Effector memory CD8-positive, alpha-beta T cell (primary cell): ENCODE measurements around the gene GOLIM4.

Source experiments
- ATAC-seq: fragments of 150-1000 bp; cut with Tn5 transposase; replicated peaks from 2 replicates; pipeline ENCODE4 v1.10.0; 2021; ENCODE audit warnings: mild to moderate bottlenecking, moderate library complexity
- DNase-seq, 3 experiments: peaks; one replicate each; pipeline ENCODE4 v3.0.0; 2021
- H3K27ac Mint-ChIP-seq, 2 donors: one replicate each; pipeline ENCODE4 v1.8.0; 2022; ENCODE audit warnings: mild to moderate bottlenecking in 2 of 2, mixed read lengths in 2 of 2, moderate library complexity in 2 of 2
- H3K27me3 Mint-ChIP-seq, 2 donors: one replicate each; pipeline ENCODE4 v1.8.0; 2022; ENCODE audit warnings: mixed read lengths in 2 of 2
- H3K36me3 Mint-ChIP-seq: one replicate; pipeline ENCODE4 v1.8.0; 2022; ENCODE audit warnings: mild to moderate bottlenecking, moderate library complexity, mixed read lengths; ENCODE audit not compliant: insufficient read depth
- H3K4me1 Mint-ChIP-seq, 2 donors: one replicate each; pipeline ENCODE4 v1.8.0; 2022; ENCODE audit warnings: low read depth in 2 of 2, mixed read lengths in 2 of 2
- H3K4me3 Mint-ChIP-seq, 2 donors: one replicate each; pipeline ENCODE4 v1.8.0; 2022; ENCODE audit warnings: mild to moderate bottlenecking in 2 of 2, mixed read lengths in 2 of 2, moderate library complexity in 2 of 2
- H3K9me3 Mint-ChIP-seq, 2 donors: one replicate each; pipeline ENCODE4 v1.8.0; 2022; ENCODE audit warnings: mixed read lengths in 2 of 2

GOLIM4 gene

DNA sequence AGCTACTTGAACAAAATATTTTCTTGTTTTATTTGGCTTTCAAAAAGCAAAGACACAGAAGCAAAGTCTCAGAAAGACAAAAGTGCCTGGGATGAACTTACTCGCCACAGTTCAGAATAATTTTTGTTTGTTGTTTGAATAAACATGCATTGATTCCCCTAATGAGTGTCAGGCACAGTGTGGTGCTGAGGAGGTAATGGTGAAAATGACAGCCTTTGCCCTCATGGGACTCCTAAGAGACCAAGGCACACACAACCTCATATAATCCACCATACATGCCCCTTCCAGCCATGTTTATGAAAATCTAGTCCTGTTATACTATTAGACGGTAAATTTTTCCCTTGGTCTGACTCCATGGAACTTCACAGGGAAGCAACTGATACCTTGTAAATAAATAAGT, 2.5 kb downstream of the GOLIM4 start:
- Mint-ChIP-seq H3K27me3 (peaks cover 0 to 9% of the 10 kb centered on the region in 2 donors), H3K36me3 (no peaks in the 10 kb centered on the region), H3K4me1 (peaks cover 0 to 16% of the 10 kb centered on the region in 2 donors), H3K4me3 (peak overlapping the region in 1 of 2 donors; percentile 17), H3K27ac (no peak overlapping the region), H3K9me3 (no peaks in the 10 kb centered on the region)
- DNase-seq (no peak), ATAC-seq (no peak)

DNA sequence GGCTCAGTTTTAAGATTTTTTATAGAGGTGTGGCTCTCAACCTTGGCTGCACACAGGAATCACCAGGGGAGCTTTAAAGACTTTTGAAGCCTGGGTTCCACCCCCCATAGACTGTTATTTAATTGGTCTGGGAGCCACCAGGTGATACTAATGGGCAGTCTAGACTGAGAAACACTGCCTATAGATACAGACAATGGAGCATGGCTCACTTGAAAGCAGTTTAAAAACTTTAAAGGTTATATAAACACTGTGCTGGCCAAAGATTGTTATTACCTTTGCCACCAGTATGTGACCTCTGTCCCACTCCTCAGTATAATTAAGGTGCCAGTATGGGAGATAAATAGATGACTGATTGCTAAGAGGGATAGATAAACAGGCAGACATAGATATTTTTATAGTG, 3.8 kb downstream of the GOLIM4 start:
- H3K9me3 Mint-ChIP-seq: no peaks in the 10 kb centered on the region
- H3K27ac Mint-ChIP-seq: no peak overlapping the region
- no peak overlapping the region for H3K4me3 Mint-ChIP-seq
- H3K36me3 Mint-ChIP-seq: no peaks in the 10 kb centered on the region
- DNase-seq: no peak
- ATAC-seq: no peak
- peaks cover 0 to 17% of the 10 kb centered on the region in 2 donors for H3K4me1 Mint-ChIP-seq
- H3K27me3 Mint-ChIP-seq: peaks cover 0 to 9% of the 10 kb centered on the region in 2 donors

DNA sequence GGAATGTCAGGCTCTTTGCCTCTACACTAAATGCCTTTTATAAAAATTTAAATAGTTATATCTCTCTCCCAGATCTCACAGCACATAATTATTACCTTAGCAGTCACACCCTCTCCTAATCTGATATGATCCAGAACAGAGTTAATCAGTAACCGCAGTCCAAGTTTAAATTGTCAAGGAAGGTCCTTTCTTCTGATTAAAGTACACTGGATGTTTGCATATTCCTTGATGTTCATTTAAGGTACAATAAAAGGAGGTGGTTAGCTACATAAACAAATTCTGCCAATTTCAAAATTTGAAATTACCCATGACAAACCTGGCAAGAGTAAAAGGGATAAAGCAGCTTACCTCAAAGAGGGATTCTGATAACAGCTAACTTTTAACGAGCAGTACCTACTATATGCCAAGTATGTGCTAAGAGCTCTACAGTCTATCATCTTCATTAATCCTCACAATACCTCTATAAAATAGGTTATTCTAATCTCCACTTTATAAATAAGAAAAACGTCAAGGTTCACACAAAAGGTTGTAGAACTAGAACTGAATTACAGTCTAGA, 4.3 kb downstream of the GOLIM4 start:
- Mint-ChIP-seq H3K9me3 (no peaks in the 10 kb centered on the region), H3K27ac (no peak overlapping the region), H3K36me3 (no peaks in the 10 kb centered on the region), H3K27me3 (peaks cover 0 to 9% of the 10 kb centered on the region in 2 donors), H3K4me1 (peaks cover 0 to 17% of the 10 kb centered on the region in 2 donors), H3K4me3 (no peak overlapping the region)
- DNase-seq (no peak), ATAC-seq (no peak)

DNA sequence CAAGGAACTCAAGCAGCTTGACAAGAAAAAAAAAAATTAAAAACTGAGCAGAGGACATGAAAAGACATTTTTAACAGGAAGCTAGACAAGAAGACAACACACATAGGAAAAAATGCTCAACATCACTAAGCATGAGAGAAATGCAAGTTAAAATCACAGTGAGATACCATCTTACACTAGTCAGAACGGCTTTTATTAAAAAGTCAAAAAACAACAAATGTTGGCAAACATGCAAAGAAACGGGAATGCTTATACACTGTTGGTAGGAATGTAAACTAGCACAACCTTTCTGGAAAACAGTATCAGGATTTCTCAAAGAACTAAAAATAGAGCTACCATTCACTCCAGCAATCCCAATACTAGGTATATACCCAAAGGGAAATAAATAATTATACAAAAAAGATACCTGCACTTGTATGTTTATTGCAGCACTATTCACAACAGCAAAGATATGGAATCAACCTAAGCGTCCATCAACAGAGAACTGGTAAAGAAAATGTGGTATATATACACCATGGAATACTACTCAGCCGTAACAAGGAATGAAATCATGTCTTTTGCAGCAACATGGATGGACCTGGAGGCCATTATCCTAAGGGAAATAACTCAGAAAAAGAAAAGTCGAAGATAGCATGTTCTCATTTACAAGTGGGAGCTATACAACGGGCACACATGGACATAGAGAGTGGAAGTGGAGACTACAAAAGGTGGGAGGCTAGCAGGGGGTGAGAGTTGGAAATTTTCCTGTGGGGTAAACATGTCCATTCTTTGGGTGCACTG, 5.2 kb downstream of the GOLIM4 start:
- Mint-ChIP-seq H3K36me3 (no peaks in the 10 kb centered on the region), H3K27ac (no peak overlapping the region), H3K4me1 (peaks cover 0 to 13% of the 10 kb centered on the region in 2 donors), H3K9me3 (no peaks in the 10 kb centered on the region), H3K27me3 (peaks cover 0 to 9% of the 10 kb centered on the region in 2 donors), H3K4me3 (no peak overlapping the region)
- DNase-seq: no peak
- no peak for ATAC-seq

DNA sequence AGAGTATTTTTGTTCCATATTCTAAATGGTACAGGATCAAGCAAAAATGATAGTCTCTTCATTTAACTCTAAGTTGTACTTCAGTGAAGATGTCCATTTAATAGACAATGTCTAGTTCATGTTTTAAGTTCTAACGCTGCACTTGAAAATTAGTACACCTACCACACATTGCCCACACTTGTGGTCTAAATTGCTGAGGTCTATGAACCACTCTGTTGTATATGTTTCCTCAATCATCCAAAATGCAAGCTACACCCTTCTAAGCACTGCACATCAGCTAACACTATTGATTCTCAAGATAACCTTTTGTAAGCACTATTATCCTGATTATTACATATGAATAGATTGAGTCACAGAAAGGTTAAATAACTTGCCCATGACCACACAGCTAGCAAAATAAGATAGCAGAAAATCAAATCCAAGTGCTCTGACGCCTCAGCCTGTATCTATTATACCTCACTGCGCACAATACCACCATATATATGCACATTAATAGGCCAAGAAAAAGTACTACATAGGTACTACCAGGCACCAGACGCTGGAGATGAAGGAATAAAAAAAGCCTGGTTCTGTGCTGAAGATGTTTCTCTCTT, 6.4 kb downstream of the GOLIM4 start:
- H3K4me3 Mint-ChIP-seq: no peak overlapping the region
- DNase-seq: no peak
- ATAC-seq: peak; percentile 33
- H3K9me3 Mint-ChIP-seq: no peaks in the 10 kb centered on the region
- no peaks in the 10 kb centered on the region for H3K36me3 Mint-ChIP-seq
- peaks cover 0 to 9% of the 10 kb centered on the region in 2 donors for H3K4me1 Mint-ChIP-seq
- H3K27ac Mint-ChIP-seq: no peak overlapping the region
- peaks cover 0 to 9% of the 10 kb centered on the region in 2 donors for H3K27me3 Mint-ChIP-seq

DNA sequence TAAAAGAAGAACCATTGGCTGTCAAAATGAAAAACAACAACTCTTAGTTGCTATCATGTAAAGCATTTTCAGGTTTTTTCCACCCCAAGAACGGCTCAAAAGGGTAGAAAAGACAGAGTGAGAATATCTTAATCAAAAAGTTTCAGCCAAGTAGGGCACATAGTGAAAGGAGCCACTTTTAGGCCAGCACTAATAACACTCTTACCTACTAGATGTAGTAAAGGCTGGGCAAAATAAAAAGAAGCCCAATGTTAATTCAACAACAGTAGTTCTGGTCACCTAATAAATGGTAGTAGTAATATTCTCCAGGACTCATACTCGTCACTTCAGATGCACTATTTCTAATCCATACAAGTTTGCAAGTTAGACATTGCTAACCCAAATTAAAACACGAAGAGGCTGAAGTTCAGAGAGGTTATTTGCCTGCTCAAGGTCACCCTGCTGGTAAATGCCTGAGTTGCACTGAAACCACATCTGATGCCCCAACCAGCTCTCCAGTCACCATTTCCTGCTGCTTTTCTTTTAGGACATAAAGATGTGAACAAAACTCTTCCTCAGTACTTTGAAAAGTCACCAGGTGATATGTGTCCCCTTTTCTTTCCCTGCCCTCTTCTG, 7.5 kb downstream of the GOLIM4 start:
- Mint-ChIP-seq H3K4me1 (peaks cover 0 to 9% of the 10 kb centered on the region in 2 donors), H3K36me3 (no peaks in the 10 kb centered on the region), H3K27ac (peak overlapping the region in 1 of 2 donors; percentile 11), H3K4me3 (no peak overlapping the region), H3K27me3 (peaks cover 0 to 9% of the 10 kb centered on the region in 2 donors), H3K9me3 (no peaks in the 10 kb centered on the region)
- ATAC-seq: peak; percentile 46
- DNase-seq: peak in 1 of 3 experiments; percentile 1

DNA sequence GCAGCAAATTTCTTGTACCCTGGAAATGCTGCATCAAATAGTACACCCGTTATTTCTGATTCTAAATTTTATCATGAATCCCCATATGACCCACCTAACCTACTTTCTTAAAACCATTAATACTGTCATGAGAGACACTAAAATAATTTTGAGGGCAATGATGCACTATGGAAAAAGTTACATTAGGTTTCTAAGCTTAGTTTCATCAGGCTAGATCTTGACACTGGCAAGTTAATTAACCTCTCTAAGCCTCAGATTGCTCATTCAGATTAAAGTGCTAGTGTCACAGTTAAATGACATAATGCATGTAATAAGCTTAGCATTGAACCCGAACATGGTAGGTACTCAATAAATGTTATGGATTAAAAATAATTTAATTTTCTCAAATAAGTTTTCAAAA, 8.2 kb downstream of the GOLIM4 start:
- DNase-seq (no peak), ATAC-seq (no peak)
- Mint-ChIP-seq H3K4me1 (peaks cover 0 to 9% of the 10 kb centered on the region in 2 donors), H3K9me3 (no peaks in the 10 kb centered on the region), H3K36me3 (no peaks in the 10 kb centered on the region), H3K27me3 (peaks cover 0 to 8% of the 10 kb centered on the region in 2 donors), H3K4me3 (no peak overlapping the region), H3K27ac (no peak overlapping the region)

DNA sequence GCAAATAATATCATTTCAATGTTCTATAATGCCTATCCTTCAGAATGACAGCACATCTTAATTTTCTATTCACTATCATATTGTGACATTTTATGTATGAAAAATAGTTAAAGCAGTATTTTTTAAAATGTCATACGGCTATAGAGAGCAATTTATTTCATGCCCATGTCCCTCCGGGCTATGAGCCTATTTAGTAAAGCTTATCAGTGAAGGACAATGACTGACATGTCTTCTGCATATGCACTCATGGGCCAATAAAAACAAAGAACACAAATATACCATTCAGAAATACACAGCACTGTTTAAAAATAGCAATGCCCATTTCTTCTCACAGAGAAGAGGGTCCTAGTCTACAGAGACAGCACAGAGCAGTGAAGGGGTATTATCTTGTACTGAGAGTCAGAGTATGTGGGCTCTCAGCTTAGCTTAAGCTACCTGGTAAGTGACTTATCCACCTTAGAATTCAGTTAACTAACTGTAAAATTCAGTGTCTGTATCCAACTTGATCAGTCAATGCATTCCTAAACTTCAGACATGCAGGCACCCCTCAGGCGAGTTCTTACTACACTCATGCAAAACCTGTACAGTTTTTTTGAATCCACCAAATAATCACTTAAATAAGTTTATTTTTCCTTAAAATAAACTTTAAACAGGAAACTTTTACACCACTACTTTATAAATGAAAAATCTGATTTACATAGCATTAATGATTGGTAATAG, 9.0 kb downstream of the GOLIM4 start:
- Mint-ChIP-seq H3K27ac (no peak overlapping the region), H3K36me3 (no peaks in the 10 kb centered on the region), H3K4me3 (no peak overlapping the region), H3K4me1 (peaks cover 0 to 9% of the 10 kb centered on the region in 2 donors), H3K9me3 (no peaks in the 10 kb centered on the region), H3K27me3 (no peaks in the 10 kb centered on the region)
- ATAC-seq: no peak
- DNase-seq: no peak

DNA sequence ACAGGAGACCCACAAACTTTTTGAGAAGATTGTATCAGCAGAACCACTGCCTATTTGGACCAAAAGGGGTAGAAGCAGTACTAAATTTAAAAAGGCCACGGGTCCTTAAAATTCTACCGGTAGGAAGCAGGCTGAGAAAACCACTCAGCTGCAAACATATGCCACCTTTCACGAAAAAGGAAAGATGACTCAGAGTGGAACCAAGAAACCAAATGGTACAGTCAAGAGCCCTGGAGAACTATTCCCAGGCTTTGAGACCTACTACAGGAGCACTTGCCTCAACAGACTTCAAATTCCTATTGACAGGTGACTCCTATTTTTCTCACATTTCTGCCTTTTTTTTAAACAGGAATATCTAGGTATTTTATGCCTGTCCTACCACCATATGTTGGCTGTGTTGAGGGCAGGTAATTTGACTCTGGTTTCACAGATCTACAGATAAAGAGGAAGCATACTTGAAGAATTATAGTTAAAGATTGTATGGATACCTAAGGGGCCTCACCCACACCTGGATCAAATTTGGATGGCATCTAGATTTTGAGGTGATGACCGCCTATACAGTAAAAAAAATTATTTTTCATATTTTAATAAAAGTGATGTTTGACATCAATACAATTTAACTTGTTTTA, 10.1 kb downstream of the GOLIM4 start:
- H3K27ac Mint-ChIP-seq: no peak overlapping the region

DNA sequence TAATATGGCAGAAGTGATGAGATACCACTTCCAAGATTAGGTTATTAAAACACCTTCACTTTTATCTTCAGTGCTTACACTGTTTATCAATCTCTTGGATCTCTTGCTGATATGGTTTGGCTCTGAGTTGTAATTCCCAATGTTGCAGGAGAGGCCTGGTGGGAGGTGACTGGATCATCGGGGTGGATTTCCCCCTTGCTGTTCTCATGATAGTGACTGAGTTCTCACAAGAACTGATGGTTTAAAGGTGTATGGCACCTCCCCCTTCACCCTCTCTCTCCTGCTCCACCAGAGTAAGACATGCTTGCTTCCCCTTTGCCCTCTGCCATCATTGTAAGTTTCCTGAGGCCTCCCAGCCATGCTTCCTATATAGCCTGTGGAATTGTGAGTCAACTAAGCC, 11.8 kb downstream of the GOLIM4 start:
- H3K36me3 Mint-ChIP-seq: no peaks in the 10 kb centered on the region
- no peak overlapping the region for H3K27ac Mint-ChIP-seq
- no peaks in the 10 kb centered on the region for H3K9me3 Mint-ChIP-seq
- DNase-seq (no peak), ATAC-seq (no peak)
- no peak overlapping the region for H3K4me3 Mint-ChIP-seq
- peaks cover 0 to 6% of the 10 kb centered on the region in 2 donors for H3K4me1 Mint-ChIP-seq
- no peaks in the 10 kb centered on the region for H3K27me3 Mint-ChIP-seq

More for the DNA sequence above, 10.1 kb downstream of the GOLIM4 start:
- DNase-seq (no peak), ATAC-seq (no peak)
- H3K36me3 Mint-ChIP-seq: no peaks in the 10 kb centered on the region
- H3K9me3 Mint-ChIP-seq: no peaks in the 10 kb centered on the region
- no peak overlapping the region for H3K4me3 Mint-ChIP-seq
- H3K4me1 Mint-ChIP-seq: peaks cover 0 to 9% of the 10 kb centered on the region in 2 donors
- H3K27me3 Mint-ChIP-seq: no peaks in the 10 kb centered on the region

DNA sequence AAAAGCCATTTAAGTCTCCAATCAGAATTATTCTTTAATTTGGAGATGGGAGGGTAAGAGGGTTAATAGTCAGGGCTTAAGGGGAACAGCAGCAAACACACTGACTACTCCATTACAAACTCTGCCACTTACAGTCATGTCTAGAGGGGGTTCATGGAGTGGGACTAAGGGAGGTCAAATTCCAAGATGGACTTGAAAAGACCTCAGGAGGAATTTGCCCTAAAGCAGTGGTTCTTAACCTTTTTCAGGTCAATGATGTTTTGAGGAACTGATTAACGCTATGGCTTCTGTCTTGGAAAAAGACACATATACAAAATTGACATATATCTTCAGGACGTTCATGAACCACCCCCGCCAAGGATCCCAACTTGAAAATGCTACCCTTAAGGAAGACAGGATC, 13.9 kb downstream of the GOLIM4 start:
- no peak for ATAC-seq
- Mint-ChIP-seq H3K36me3 (no peaks in the 10 kb centered on the region), H3K4me1 (no peaks in the 10 kb centered on the region), H3K27ac (no peak overlapping the region), H3K9me3 (no peaks in the 10 kb centered on the region), H3K4me3 (no peak overlapping the region), H3K27me3 (no peaks in the 10 kb centered on the region)
- DNase-seq: no peak

DNA sequence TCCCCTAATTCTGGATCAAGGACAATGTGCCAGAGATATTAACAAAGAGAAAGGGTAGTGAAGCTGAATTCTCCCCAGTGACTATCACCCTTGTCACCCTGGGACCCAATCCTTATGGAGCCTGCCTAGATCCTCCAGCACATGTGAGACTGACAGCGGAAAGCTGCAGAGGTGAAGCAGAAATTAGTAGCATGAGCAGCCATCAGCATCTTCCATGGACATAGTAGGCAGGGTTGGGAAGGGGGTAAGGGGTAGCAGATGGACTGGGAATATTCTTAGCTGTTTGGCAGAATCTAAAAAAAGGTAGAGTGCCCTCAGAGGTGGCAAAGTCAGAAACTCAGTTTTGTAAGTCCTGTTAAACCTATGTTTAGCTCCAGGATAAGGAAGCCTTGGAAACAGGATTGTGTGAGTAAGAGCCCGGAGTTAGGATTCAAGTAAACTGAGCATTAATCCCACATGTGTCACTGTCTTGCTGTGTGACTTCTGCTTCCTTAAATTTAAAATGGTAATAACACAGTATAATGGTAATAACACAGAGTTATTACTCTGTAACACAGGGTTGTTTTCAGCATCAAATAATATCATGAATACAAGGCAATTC, 14.5 kb downstream of the GOLIM4 start:
- Mint-ChIP-seq H3K27me3 (no peaks in the 10 kb centered on the region), H3K36me3 (no peaks in the 10 kb centered on the region), H3K9me3 (no peaks in the 10 kb centered on the region), H3K4me3 (no peak overlapping the region), H3K27ac (no peak overlapping the region), H3K4me1 (no peaks in the 10 kb centered on the region)
- DNase-seq (no peak), ATAC-seq (no peak)
